ENCODE data around the gene SYTL3. TPM values are rescaled to one million over a fixed set of nuclear protein-coding genes. Genes with fewer than 3 reads are reported as not detected.
"Not testable (repeated sequence)": the region's sequence is repeated elsewhere in the genome, so short reads cannot be mapped to it uniquely, and the experiment has no call there.

The SYTL3 gene, protein sequence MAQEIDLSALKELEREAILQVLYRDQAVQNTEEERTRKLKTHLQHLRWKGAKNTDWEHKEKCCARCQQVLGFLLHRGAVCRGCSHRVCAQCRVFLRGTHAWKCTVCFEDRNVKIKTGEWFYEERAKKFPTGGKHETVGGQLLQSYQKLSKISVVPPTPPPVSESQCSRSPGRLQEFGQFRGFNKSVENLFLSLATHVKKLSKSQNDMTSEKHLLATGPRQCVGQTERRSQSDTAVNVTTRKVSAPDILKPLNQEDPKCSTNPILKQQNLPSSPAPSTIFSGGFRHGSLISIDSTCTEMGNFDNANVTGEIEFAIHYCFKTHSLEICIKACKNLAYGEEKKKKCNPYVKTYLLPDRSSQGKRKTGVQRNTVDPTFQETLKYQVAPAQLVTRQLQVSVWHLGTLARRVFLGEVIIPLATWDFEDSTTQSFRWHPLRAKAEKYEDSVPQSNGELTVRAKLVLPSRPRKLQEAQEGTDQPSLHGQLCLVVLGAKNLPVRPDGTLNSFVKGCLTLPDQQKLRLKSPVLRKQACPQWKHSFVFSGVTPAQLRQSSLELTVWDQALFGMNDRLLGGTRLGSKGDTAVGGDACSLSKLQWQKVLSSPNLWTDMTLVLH
- 3.3 and 6.0 TPM in 2 replicates for polyA plus RNA-seq (2014; cell fraction: cytosol; rRNA removed)
- polyA plus RNA-seq (2014; cell fraction: nucleus; rRNA removed), result 3.2 and 6.0 TPM in 2 replicates

- no peak for DNase-seq (ENCODE audit: low spot score)
Observed at GRCh38 chr6:158649289-158650143, at the start of gene SYTL3. SYTL3 (plus strand) TSS chr6:158650054; CDS start chr6:158663269, 13,215 bp downstream.

DNA sequence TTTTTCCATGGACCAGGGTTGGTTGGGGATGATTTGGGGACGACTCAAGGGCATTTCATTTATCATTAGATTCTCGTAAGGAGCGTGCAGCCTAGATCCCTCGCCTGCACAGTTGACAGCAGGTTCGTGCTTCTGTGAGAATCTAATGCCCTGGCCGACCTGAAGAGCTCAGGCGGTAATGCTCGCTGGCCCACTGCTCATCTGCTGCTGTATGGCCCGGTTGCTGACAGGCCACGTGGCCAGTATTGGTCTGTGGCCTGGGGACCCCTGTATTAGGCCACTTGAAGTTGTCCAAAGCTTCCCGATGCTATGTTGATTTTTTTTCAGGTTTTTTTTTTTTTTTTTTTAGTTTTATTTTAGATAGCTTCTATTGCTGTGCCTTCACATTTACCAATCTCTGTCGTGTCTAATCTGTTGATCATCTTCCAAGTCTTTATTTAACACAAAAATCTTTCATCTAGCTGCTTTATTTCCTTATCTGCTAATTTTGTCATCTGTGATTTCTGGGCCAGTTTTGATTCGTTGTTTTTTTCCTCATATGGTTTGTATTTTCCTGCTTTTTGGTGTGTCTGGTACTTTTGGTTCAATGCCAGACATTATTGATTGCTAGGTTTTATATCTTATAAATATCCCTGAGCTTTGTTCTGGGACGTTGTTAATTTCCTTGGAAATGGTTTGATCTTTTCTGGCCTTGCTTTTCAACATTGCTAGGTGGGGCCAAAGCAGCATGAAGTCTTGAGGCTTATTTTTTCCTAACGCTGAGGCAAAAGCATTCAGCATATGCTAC, 46.4 kb upstream of the SYTL3 start:
- no peak for DNase-seq (ENCODE audit: low spot score)

DNA sequence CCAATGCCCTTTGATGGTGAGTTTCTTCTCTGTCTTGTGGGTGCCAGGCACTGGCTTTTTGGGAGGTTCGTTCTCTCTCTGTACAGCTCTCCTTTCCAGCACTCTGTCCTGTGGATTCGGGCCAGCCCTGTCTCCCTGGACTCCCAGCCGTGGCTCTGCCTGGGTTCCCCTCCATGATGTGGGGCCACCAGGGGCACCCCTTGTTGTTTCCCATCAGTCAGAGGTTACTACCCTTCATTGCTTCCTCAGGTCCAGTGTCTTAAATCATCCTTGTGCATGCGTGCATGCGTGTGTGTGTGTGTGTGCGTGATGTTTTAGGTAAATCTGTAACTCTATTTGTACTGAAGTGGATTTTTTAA, 45.8 kb upstream of the SYTL3 start:
- no peak for DNase-seq (ENCODE audit: low spot score)

DNA sequence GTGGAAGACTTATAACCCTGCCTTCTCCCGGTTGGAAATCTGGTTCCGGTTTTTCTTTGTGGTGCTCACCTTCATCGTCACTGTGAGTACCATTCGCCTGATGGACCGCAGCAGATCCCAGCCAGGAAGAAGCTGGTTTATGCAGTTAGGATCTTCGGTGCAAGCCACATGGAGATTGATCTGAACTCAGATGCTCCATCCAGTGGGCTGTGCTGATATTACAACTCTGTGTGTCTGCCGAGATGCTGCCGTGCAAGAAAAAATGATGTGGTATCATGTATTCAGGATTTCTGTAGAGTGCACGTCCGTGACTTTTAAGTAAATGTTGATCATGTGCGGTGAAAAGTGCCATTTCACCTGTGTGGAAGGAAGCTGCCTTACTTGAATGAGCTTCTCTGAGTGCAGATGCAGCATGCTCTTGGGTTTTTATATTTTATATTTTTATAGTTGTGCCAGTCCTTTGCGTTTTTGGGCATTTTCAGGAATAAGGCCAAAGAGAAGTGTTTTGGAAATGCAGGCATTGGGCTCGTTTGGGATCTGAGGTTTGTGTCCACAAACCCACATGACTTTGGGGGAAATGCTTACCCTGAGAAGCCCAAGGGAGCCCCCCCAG, 44.5 kb upstream of the SYTL3 start:
- DNase-seq (ENCODE audit: low spot score), result peak; percentile 82

GRCh38 chr6:158606011-158606410, 43.8 kb upstream of the SYTL3 start:
- DNase-seq (ENCODE audit: low spot score), result not testable (repeated sequence)

- no peak for DNase-seq (ENCODE audit: low spot score)
Observed at GRCh38 chr6:158606935-158607334, 42.9 kb upstream of the SYTL3 start.

GRCh38 chr6:158607411-158608170, 42.3 kb upstream of the SYTL3 start:
- no peak for DNase-seq (ENCODE audit: low spot score)

GRCh38 chr6:158608221-158608620, 41.6 kb upstream of the SYTL3 start:
- DNase-seq (ENCODE audit: low spot score), result no peak

DNA sequence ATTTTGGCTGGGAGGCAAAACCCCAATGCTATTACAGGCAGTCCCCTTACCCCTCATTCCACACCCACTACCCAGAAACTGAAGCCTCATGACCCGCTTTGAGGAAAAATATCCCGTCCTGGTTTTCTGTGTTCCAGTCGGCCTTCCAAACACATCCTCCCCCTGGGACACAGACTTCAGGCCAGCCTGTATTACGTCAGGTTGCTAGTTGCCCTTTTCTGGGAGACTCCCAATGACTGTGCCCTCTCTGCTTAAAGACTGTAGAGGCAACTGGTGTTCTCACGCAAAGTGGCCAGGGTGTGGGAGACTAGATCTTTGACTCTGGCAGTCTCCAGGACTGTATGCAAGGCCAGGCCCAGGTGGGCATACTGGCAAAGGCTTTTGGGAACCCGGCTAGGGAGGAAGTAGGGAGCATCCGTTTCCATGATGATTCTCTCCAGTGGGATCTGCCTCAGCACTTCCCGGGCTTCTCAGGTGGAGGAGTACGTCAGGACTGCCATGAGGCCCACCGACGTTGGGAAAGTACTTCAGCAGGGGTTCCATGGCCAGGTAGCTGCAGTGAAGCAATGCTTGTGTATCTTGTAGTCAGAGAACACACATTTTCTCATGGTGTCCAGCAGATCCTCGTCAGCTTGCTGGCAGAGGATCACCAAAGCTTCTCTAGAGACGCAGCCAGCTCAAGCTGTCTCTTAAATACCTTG, 40.2 kb upstream of the SYTL3 start:
- no peak for DNase-seq (ENCODE audit: low spot score)

DNA sequence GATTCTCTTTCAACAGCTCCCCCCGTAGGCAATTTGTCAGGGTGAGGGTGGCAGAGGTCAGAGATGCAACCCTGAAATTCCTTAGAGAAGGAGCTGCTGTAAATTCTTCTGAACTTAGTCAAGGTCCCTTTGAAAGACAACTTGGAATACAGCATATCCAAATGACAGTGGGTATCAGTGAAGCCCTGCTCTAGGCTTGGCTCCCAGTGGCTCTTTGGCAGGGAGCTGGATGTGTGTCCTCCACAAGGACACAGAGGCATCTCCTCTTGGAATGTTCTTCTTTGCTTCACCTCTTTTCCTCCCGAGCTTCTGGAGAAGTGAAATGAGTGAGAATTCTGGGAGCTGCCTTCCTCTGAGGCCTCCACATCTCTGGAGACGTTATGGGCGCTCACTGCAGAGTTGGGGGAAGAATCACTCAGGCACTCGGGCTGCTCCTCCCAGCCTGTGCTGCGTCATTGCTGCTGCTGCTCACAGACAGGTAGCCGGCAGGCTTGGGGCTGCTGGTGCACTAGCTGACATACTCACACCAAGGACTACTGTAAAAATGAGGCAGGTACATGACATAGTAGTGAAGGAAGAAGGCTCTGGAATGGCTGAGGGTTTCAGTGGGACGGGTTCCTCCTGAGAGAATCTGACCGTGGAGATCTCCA, 39.4 kb upstream of the SYTL3 start:
- DNase-seq (ENCODE audit: low spot score), result no peak

- no peak for DNase-seq (ENCODE audit: low spot score)
Observed at GRCh38 chr6:158611039-158611438, 38.8 kb upstream of the SYTL3 start.

DNA sequence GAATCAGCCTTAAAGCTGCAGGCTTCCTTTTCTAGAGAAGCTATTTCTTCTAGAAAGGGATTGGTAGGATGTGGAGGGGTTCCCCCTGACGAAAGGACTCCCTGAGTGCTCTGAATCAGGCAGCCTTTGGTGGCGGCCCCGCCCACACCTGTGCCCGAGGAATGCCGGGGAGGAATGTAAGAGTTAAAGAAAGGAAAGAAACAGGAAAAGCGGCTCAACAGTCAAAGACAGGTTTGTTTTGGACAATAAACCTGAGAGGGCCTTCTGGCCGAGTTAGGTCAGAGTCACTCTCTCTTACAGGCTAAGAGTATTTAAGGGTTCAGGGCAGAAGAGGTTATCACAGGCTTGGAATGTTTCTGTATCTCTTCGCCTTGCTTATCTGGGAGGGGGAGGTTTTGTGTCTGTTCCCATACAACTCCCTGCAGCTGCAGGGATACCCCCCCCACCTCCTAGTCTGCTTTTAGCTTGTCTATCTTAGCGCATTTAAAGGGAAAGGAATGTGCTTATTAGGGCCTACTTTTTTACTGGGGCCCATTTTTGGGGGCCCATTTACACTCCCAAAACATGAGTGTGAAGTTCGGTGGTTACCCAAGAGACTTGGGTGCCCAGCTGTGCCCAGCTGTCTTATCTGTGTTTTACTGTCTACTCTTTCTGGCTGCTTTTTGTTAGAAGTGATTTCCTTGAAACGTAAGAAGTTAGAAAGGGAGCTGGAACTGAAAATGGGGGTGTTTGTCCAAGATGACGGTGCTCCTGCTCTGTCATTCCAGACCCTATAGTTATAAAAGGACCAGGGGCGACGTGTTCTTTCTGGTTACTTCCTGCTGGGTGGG, 38.1 kb upstream of the SYTL3 start:
- DNase-seq (ENCODE audit: low spot score), result no peak

- not testable (repeated sequence) for DNase-seq (ENCODE audit: low spot score)
Observed at GRCh38 chr6:158614606-158615005, 35.2 kb upstream of the SYTL3 start.

DNA sequence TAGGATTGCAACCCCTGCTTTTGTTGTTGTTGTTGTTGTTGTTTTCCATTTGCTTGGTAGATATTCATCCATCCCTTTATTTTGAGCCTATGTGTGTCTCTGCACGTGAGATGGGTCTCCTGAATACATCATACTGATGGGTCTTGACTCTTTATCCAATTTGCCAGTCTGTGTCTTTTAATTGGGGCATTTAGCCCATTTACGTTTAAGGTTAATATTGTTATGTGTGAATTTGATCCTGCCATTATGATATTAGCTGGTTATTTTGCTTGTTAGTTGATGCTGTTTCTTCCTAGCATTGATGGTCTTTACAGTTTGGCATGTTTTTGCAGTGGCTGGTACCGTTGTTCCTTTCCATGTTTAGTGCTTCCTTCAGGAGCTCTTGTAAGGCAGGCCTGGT, 31.6 kb upstream of the SYTL3 start:
- peak; percentile 55 for DNase-seq (ENCODE audit: low spot score)

DNA sequence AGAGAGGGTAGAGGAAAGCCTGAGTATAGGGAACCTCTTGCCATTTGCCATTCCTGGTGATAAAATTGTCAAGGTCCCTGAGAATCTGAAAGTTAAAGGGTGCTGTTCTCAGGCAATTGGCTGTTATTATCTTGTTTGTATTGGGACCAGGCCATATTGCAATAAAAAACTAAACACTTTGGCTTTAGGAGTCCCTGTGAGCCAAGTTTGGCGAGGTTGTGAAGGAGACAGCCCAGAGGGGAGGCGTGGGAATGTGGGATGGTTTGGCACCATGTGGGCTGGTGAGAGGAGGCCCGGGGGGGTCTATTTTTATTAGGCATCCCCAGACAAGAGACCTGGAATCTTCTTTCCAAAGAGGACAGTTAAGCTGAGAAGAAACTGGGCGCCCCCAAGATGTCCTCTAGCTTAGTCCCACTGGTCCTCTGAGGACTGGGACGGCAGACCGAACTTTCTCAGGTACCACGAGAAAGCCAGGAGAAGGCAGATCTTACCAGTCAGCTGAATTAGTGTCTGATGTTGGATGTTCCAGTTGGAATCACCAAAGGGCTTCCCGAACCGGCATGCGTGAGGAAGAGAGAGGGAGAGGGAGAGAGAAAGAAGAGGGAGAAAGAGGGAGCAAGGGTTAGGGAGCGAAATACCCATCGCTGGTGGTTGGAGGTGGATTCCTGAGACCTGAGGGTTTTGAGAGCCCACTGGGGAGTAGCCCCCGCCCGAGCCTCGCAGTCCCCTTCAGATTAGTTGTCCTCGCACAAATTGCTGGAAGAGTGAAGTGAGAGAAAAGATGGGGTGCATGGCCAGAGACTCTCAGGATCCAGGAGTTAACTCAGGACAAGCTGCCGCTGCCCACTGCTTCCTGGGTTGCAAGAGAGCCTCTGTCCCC, 29.7 kb upstream of the SYTL3 start:
- no peak for DNase-seq (ENCODE audit: low spot score)

DNA sequence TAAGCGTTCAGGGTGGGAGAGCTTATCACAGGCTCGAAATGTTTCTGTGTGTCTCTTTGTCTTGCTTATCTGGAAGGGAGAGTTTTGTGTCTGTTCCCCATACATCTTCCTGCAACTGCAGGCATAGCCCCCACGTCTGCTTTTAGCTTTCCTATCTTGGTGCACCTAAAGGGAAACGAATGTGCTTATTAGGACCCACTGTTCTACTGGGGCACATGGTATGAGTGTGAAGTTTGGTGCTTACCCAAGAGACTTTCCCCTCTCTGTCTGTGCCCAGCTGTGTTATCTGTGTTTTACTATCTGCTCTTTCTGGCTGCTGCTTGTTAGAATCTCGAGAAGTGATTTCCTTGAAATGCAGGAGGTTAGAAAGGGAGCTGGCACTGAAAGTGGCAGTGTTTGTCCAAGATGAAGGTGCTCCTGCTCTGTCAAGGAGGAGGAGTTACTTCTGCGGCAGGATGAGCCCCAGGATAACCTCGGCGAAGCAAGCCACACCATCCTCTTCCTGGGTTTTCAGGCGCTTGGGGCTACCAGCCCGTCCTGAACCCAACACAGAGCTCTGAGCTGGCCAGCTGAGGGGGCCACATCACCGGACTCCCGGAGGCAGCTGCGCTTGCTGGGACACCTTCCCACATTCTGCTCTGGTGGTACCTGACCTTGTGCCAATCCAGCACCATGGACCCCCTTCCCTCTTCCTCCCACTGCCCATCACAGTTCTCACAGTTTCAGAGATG, 28.7 kb upstream of the SYTL3 start:
- no peak for DNase-seq (ENCODE audit: low spot score)
